Measurements from ENCODE around the gene ERICH4. TPM values are rescaled to one million over a fixed set of nuclear protein-coding genes. Genes with fewer than 3 reads are reported as not detected.

Gene ERICH4
- total RNA-seq, 4 donors from 2014 or later = not detected

DNA sequence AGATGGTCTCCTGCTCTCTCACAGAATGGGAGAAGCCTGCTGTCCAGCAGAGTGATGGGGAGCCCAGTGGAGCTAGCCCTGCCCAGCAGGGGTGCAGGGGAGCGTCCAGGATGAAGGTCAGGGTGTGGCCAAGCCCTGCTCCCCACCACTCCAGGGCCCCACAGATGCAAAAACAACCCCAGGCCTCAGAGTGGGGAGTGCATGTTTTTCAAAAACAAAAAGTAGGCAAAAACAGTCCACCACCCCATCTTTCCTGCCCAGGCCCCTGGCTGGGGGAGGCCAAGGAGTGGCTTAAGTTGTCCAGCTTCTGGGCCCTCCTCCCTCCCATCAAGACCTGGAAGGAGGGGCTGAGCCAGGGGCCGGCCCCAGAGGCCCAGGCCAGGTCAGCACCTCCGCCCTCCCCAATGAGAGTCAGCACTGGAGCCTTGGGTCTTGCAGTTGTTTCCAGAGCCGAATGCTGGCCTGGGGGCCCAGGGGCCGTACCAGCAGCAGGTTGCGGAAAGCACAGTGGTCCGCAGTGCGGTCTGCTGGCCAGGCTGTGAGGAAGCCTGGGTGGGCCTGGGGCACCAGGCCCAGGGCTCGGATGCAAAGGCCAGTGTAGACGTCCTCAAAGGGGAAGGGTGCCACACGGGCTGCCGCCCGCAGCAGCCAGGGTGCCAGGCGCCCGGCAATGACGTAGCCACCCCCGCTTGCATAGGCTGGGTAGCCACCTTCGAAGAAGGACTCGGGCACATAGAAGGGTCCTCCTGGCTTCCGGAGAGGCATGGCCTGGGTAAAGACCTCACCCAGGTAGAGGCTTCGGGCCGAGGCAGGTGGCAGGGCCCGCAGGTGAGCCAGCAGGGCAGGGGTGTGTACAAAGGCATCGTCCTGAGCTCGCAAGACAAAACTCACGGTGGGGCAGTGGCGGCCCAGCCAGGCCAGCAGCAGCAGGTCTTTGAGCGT, 17.5 kb upstream of the ERICH4 start:
- Histone ChIP-seq H3K27ac (no peak overlapping the region), H3K27me3 (no peaks in the 10 kb centered on the region), H3K36me3 (peaks cover 26 to 29% of the 10 kb centered on the region in 2 donors), H3K4me3 (replicated peaks in 1 of 3) (no peak overlapping the region), H3K9me3 (no peaks in the 10 kb centered on the region), H3K4me1 (peaks cover 17 to 31% of the 10 kb centered on the region in 2 donors)
- intact Hi-C loops (cut with DNase I) = no loop called here
- WGBS, 2 donors = 91 to 98% methylated on average over 2 to 24 of the region's 28 CpGs
- no peak for DNase-seq
- TF ChIP-seq, protein P1, sequence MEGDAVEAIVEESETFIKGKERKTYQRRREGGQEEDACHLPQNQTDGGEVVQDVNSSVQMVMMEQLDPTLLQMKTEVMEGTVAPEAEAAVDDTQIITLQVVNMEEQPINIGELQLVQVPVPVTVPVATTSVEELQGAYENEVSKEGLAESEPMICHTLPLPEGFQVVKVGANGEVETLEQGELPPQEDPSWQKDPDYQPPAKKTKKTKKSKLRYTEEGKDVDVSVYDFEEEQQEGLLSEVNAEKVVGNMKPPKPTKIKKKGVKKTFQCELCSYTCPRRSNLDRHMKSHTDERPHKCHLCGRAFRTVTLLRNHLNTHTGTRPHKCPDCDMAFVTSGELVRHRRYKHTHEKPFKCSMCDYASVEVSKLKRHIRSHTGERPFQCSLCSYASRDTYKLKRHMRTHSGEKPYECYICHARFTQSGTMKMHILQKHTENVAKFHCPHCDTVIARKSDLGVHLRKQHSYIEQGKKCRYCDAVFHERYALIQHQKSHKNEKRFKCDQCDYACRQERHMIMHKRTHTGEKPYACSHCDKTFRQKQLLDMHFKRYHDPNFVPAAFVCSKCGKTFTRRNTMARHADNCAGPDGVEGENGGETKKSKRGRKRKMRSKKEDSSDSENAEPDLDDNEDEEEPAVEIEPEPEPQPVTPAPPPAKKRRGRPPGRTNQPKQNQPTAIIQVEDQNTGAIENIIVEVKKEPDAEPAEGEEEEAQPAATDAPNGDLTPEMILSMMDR (IDR thresholded peaks at IDR 0.05) = no peak
- TF ChIP-seq POLR2A (IDR thresholded peaks at IDR 0.05) = no peak

DNA sequence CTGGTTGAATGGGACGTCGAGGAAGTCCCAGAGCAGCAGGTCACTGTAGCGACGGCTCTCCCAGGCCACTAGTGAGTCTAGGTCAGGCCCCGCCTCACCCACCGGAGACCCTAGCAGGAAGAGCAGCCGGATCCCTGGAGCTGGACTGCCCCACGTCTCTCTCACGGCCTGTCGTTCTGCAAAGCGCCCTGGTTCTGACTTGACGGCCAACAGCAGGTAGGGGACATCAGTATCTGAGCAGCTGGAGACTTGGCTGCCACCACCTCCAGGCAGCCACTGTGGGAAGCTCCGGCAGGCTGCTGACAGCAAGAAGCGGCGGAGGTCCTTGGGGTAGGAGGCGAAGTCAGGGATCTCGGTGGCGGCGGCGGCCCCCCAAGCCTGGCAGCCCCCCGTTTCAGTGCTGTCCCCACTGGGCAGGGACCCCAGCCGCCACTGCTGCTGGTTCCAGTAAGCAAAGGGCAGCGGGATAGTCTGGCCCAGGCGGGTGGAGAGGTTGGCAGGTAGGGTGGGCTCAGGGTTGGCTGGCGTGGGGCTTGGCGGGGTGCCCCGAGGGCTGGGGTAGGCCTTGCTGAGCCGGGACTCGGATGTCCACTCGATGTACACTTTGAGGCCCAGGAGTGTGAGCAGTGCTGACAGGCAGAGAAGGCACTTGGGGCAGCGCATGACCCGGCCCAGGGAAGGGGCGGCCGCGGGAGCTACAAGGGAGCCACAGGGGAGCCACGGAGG, 16.7 kb upstream of the ERICH4 start:
- DNase-seq = no peak
- peak overlapping the region in 1 of 3 donors; percentile 86 for H3K27ac ChIP-seq
- H3K36me3 ChIP-seq = peaks cover 22 to 26% of the 10 kb centered on the region in 2 donors
- 86 to 87% methylated on average over 19 to 25 of the region's 36 CpGs for WGBS, 2 donors
- TF ChIP-seq, protein P1 (IDR thresholded peaks at IDR 0.05) = no peak
- TF ChIP-seq POLR2A (IDR thresholded peaks at IDR 0.05) = no peak
- intact Hi-C loops (cut with DNase I) = no loop called here
- H3K27me3 ChIP-seq = no peaks in the 10 kb centered on the region
- H3K9me3 ChIP-seq = no peaks in the 10 kb centered on the region
- H3K4me1 ChIP-seq = peaks cover 17 to 31% of the 10 kb centered on the region in 2 donors
- H3K4me3 ChIP-seq (replicated peaks in 1 of 3) = peak overlapping the region in 1 of 3 donors; percentile 30

DNA sequence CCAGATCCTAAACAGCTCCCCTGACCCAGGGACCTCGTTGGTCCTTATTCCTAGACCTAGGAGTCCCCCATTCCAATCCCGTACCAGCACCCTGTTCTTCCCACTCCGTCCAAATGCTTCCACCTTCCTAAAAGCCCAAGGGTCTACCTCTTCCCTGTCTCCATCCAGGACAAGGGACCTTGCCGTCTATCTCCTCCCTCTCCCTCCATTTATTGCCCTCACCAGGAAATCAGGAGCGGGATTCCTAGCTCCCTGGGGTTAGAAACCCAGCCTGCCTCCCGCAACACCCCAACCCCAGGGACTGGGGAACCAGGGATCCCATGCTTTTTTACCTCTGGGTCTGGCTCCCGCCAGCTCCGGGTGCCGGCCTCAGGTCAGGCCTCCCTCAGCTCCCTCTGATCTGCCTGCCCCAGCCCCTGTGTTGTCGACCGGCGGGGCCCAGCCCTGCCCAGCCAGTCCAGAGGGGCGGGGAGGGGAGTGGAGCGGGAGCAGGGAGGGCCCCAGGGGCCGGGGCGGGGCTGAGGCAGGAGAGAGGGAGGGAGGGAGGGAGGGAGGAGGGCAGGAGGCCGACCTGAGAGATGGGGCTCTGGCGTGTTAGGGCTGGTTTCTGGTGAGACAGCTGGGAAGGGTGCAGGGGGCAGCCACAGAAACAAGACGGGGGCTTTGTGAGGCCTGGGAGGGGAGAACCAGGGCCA, 15.9 kb upstream of the ERICH4 start, which contains the start of gene B3GNT8:
Gene B3GNT8, minus strand, starts transcription at position 423 of the 695 bp plus-strand sequence. CDS start 596 bp downstream, outside the sequence.
- Histone ChIP-seq H3K27ac (peak within 1 kb of the TSS; percentile 56 to 86 (median 58)), H3K27me3 (no peaks in the 10 kb centered on the region), H3K4me1 (peaks cover 17 to 31% of the 10 kb centered on the region in 2 donors), H3K4me3 (replicated peaks in 1 of 3) (peak within 1 kb of the TSS in 1 of 3 donors; percentile 30), H3K36me3 (peaks cover 25 to 32% of the 10 kb centered on the region in 2 donors), H3K9me3 (no peaks in the 10 kb centered on the region)
- 21% methylated on average over 15 to 17 of the region's 19 CpGs for WGBS, 2 donors
- TF ChIP-seq, protein P1 (IDR thresholded peaks at IDR 0.05) = no peak
- TF ChIP-seq POLR2A (IDR thresholded peaks at IDR 0.05) = peak in 1 of 2 donors; percentile 27
- peak; percentile 87 to 89 for DNase-seq
- intact Hi-C loops (cut with DNase I) = no loop called here

DNA sequence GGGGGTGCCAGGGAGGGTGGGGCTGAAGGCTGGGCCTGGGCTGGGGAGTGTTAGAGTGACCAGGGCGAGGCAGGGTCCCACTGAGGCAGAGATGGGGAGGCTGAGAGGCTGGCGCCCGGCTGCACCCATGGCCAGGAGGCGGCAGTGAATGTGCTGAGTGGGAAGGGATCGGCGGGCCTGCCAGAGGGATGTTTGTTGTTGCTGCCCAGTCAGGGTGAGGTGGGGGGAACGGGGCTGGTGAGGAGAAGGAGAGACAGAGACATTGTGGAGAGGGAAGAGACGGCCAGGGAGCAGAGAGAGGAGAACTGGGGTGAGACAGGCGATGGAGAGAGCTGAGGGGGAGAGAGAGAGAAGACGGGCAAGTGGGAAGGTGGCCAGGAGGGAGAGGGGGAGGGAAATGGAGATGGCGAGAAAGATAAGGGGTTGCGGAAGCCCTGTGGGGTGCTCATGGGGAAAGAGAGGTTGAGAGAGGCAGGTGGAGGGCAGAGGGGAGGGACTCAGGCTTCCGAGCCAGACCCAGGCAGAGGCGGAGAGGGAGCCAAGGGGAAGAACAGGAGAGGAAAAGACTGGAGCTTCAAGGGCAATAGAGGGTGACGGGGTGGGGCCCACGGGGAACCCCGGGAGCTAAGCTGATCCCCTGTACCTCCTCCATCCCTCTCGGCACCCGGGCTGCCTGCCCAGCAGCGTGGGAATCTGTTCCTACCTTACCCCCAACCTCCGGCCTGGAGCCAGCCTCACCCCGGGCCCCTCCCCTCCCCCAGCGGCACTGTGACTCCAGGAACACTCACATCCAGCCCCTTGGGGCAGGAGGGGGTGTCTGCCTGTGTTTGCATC, 15.1 kb upstream of the ERICH4 start:
- DNase-seq = peak; percentile 56 to 57
- H3K27ac ChIP-seq = peak overlapping the region; percentile 56 to 86 (median 58)
- H3K4me1 ChIP-seq = peaks cover 17 to 31% of the 10 kb centered on the region in 2 donors
- peak overlapping the region in 1 of 3 donors; percentile 30 for H3K4me3 ChIP-seq (replicated peaks in 1 of 3)
- TF ChIP-seq, protein P1 (IDR thresholded peaks at IDR 0.05) = no peak
- TF ChIP-seq POLR2A (IDR thresholded peaks at IDR 0.05) = no peak
- H3K9me3 ChIP-seq = no peaks in the 10 kb centered on the region
- WGBS, 2 donors = 5 to 7% methylated on average over 20 of the region's 23 CpGs
- intact Hi-C loops (cut with DNase I) = no loop called here
- H3K36me3 ChIP-seq = peaks cover 21 to 28% of the 10 kb centered on the region in 2 donors
- no peaks in the 10 kb centered on the region for H3K27me3 ChIP-seq
